ENCODE measurements around the gene KCNMA1.

Gene KCNMA1

DNA sequence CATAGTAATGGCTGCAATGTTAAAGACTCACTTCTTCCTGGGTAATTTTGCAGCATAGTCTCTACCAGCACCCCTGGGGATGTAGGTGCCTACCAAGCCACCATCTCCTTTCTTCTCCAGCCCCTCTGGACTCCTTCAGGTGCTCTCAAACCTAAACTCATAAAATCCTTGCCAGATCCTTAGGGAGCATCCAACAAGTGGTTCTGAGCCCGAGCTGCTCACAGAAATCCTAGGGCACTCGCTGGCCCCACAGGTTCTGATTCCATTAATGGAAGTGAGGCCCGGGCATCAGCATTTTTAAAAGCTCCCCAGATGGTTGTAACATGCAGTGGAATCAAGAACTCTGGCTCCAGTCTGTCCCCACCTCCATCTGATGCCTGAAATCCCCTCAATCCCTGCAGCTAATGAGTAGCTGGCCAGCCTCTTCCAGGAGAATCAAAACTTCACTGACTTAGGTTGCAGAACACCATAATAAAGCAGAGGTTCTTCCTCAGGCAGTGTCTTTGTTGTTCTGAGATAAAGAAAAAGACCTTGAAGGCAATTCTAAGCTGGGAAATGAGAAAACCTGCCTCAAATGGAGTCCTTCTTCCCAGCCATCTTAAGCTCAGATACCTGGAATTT is 336.8 kb downstream of the KCNMA1 start:
- TF ChIP-seq YY1 (IDR thresholded peaks at IDR 0.05; ENCODE audit: insufficient read depth, insufficient read length) (no peak), SUZ12 (IDR thresholded peaks at IDR 0.05; ENCODE audit: extremely low read depth, insufficient read depth, insufficient read length) (no peak), ZNF274 (IDR thresholded peaks at IDR 0.05; ENCODE audit: low read depth, low read length) (no peak)
- H3K9me3 ChIP-seq (ENCODE audit: insufficient read depth, low read length) = no peaks in the 10 kb centered on the region
- DNase-seq (ENCODE audit: low read depth, low spot score) = no peak
- no peak overlapping the region for H3K9ac ChIP-seq (ENCODE audit: insufficient read length, low read depth)
- no peaks in the 10 kb centered on the region for H3K4me1 ChIP-seq (ENCODE audit: insufficient read depth, insufficient read length)
- no peaks in the 10 kb centered on the region for H3K27me3 ChIP-seq (ENCODE audit: insufficient read depth, insufficient read length)
- H3K4me3 ChIP-seq (ENCODE audit: insufficient read length, low read depth) = no peak overlapping the region
- H3K36me3 ChIP-seq (ENCODE audit: insufficient read depth, insufficient read length, low read length) = no peaks in the 10 kb centered on the region

DNA sequence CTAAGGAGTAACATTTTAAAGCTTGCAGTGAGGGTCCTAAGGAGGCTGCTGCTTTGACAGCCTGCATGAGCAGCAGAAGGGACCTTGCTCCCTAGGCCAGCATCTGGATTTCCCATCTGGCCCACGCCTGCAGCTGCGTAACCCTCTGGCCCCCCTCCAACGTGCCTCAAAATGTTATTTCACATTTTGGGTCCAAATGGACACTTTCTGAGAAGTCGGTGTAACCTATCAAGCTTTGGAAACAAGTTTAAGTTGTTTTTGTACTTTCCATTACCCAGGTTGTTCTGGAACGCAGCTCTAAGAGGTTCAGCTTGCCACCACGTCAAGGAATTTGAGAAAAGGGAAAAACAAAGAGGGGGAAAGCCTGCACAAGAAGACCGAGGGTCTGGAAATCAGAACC is 338.3 kb downstream of the KCNMA1 start:
- Histone ChIP-seq H3K9ac (ENCODE audit: insufficient read length, low read depth) (no peak overlapping the region), H3K4me1 (ENCODE audit: insufficient read depth, insufficient read length) (no peaks in the 10 kb centered on the region), H3K9me3 (ENCODE audit: insufficient read depth, low read length) (no peaks in the 10 kb centered on the region), H3K36me3 (ENCODE audit: insufficient read depth, insufficient read length, low read length) (no peaks in the 10 kb centered on the region), H3K4me3 (ENCODE audit: insufficient read length, low read depth) (no peak overlapping the region), H3K27me3 (ENCODE audit: insufficient read depth, insufficient read length) (no peaks in the 10 kb centered on the region)
- no peak for DNase-seq (ENCODE audit: low read depth, low spot score)
- no peak for TF ChIP-seq YY1 (IDR thresholded peaks at IDR 0.05; ENCODE audit: insufficient read depth, insufficient read length)
- no peak for TF ChIP-seq ZNF274 (IDR thresholded peaks at IDR 0.05; ENCODE audit: low read depth, low read length)

DNA sequence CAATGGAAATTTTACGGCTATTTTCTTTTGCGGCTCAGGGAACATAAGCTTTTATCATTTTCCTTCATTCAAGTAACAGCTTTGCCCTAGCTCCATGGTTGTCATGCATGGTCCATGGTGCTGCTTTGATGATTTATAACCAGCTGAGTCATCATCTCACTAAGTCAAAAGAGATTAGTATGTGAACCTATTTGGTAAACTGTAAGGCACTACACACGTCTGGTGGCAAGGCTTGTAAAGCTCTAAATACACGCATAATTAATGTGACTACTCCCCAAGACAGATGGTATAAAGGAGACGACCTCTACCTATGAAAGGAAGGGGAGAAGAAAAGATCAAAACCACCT is 340.2 kb downstream of the KCNMA1 start:
- Histone ChIP-seq H3K36me3 (ENCODE audit: insufficient read depth, insufficient read length, low read length) (no peaks in the 10 kb centered on the region), H3K4me1 (ENCODE audit: insufficient read depth, insufficient read length) (no peaks in the 10 kb centered on the region), H3K27me3 (ENCODE audit: insufficient read depth, insufficient read length) (no peaks in the 10 kb centered on the region), H3K4me3 (ENCODE audit: insufficient read length, low read depth) (no peak overlapping the region), H3K9ac (ENCODE audit: insufficient read length, low read depth) (no peak overlapping the region), H3K9me3 (ENCODE audit: insufficient read depth, low read length) (no peaks in the 10 kb centered on the region)
- no peak for DNase-seq (ENCODE audit: low read depth, low spot score)
- TF ChIP-seq ZNF274 (IDR thresholded peaks at IDR 0.05; ENCODE audit: low read depth, low read length) (no peak), SUZ12 (IDR thresholded peaks at IDR 0.05; ENCODE audit: extremely low read depth, insufficient read depth, insufficient read length) (no peak), YY1 (IDR thresholded peaks at IDR 0.05; ENCODE audit: insufficient read depth, insufficient read length) (no peak)

DNA sequence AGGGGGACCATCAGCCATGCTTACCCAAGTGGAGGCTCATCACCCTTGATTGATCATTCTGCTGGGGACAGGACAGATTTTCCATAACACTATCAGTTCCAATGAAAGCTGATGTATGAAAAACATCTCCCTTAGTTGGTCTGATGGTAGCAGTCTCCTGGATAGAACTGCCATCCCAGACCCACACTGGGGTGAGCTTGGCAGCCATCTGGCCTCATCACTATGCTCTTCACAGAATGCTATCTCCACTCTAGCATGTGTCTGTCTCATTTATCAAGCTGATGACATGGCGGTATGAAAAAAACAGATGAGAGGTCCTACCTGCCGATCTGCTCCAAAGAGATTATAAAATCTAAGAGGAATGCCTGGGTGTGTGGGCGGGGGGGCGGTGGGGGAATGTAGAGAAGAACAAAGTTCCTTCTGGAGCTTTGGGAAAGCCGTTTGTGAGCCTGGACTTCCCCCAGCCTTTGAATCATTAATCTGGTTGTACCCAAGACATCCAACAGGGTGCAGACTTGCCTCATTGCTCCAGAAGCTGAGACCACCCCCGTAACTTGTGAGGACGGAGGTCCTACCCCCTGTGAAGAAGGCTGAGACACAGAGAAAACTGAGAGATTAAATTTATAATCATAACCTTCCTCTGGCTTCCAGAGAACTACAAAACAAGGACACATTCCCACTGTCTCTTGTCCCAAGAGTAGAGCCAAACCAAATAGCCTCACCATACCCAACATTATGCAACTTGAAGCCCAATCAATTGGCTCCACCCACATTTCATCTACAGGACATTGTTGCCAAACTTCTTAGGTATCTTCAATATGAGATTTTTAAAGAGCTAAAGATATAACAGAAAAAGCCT is 340.8 kb downstream of the KCNMA1 start:
- Histone ChIP-seq H3K9me3 (ENCODE audit: insufficient read depth, low read length) (no peaks in the 10 kb centered on the region), H3K36me3 (ENCODE audit: insufficient read depth, insufficient read length, low read length) (no peaks in the 10 kb centered on the region), H3K4me1 (ENCODE audit: insufficient read depth, insufficient read length) (no peaks in the 10 kb centered on the region), H3K27me3 (ENCODE audit: insufficient read depth, insufficient read length) (no peaks in the 10 kb centered on the region), H3K4me3 (ENCODE audit: insufficient read length, low read depth) (no peak overlapping the region), H3K9ac (ENCODE audit: insufficient read length, low read depth) (no peak overlapping the region)
- TF ChIP-seq YY1 (IDR thresholded peaks at IDR 0.05; ENCODE audit: insufficient read depth, insufficient read length) (no peak), SUZ12 (IDR thresholded peaks at IDR 0.05; ENCODE audit: extremely low read depth, insufficient read depth, insufficient read length) (no peak), ZNF274 (IDR thresholded peaks at IDR 0.05; ENCODE audit: low read depth, low read length) (no peak)
- no peak for DNase-seq (ENCODE audit: low read depth, low spot score)

DNA sequence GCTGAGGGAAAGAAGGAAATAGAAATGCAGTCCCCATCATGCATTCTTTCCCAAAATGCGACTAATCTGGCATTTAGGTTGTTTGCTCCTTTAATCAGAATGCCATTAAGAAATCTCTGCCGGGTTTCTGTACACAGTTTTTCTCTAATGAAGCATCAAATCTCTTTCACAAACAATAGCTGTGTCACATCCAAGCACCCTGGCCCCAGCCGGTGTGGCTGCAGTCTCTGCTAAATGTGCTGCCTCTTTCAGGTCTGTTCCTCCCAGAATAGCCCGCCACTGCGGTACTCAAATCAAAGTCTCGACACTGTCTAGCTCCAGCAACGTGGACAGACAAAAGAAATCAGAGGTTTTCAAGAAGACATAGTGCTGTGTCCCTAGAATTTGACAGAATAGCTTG is 343.8 kb downstream of the KCNMA1 start:
- no peak for DNase-seq (ENCODE audit: low read depth, low spot score)
- Histone ChIP-seq H3K9me3 (ENCODE audit: insufficient read depth, low read length) (no peaks in the 10 kb centered on the region), H3K4me3 (ENCODE audit: insufficient read length, low read depth) (no peak overlapping the region), H3K9ac (ENCODE audit: insufficient read length, low read depth) (no peak overlapping the region), H3K27me3 (ENCODE audit: insufficient read depth, insufficient read length) (no peaks in the 10 kb centered on the region), H3K36me3 (ENCODE audit: insufficient read depth, insufficient read length, low read length) (no peaks in the 10 kb centered on the region), H3K4me1 (ENCODE audit: insufficient read depth, insufficient read length) (no peaks in the 10 kb centered on the region)
- TF ChIP-seq ZNF274 (IDR thresholded peaks at IDR 0.05; ENCODE audit: low read depth, low read length) = no peak
- TF ChIP-seq SUZ12 (IDR thresholded peaks at IDR 0.05; ENCODE audit: extremely low read depth, insufficient read depth, insufficient read length) = no peak
- no peak for TF ChIP-seq YY1 (IDR thresholded peaks at IDR 0.05; ENCODE audit: insufficient read depth, insufficient read length)

DNA sequence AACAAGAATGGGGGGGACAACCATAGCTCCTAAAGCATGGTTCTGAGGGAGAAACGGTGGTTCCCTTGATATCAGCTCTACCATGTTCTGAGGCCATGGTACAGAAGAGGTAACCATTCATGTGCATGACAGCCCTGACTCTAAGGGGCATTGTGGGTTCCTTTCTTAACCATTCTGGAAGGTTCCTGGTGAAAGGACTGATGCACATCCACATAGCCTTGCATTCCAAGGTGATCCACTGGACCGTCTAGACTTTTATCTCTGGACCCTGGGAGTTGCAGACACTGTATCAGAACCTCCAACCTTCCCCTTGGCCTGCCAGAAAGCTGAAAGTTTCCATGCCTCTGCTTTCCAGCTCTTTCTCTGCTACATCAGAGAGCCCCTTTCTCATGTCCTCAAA is 344.3 kb downstream of the KCNMA1 start:
- no peak overlapping the region for H3K4me3 ChIP-seq (ENCODE audit: insufficient read length, low read depth)
- no peaks in the 10 kb centered on the region for H3K9me3 ChIP-seq (ENCODE audit: insufficient read depth, low read length)
- TF ChIP-seq ZNF274 (IDR thresholded peaks at IDR 0.05; ENCODE audit: low read depth, low read length) = no peak
- no peak for DNase-seq (ENCODE audit: low read depth, low spot score)
- no peaks in the 10 kb centered on the region for H3K27me3 ChIP-seq (ENCODE audit: insufficient read depth, insufficient read length)
- no peaks in the 10 kb centered on the region for H3K4me1 ChIP-seq (ENCODE audit: insufficient read depth, insufficient read length)
- no peak overlapping the region for H3K9ac ChIP-seq (ENCODE audit: insufficient read length, low read depth)
- no peaks in the 10 kb centered on the region for H3K36me3 ChIP-seq (ENCODE audit: insufficient read depth, insufficient read length, low read length)

DNA sequence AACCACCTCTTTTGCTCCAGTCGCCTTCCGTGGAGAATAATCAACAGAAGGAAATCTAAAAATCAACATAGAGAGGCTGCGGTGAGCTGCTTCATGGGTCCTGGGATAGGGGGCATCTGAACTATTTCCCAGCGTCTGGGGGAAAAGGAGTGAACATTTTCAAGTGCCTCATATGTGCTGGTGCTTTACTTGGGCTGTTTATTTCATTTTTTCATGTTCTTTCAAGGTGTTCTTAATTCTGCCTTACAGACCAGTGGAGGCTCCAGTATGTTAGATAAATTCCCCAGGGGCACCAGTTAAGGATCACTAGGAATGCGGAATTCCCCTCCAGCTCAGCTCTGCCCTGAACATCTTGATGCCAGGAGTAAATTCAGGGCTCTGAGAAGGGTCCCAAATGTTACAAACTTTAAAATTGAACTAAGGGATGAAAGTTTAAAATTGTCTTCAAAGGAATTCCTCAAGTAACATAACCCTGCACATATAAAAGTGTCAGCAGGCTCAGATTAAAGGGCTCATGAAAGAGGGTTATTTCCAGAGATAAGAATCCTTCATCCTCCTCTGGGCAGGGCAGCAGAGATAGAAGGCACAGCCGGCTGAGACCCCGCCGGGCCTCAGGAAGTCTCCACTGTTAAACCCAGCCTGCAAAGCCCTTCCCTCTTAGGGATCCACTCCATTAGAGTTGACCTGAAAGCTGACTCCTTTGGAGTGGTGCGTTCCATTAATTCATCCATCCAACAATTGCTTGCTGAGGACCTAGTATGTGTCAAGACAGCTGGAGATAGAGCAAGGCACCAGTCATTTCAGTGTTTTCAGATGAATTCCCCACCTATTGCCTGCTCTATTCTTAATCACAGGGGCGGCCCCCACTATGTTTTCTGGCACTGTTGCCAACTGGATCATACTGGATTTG is 345.8 kb downstream of the KCNMA1 start:
- TF ChIP-seq ZNF274 (IDR thresholded peaks at IDR 0.05; ENCODE audit: low read depth, low read length) (no peak), SUZ12 (IDR thresholded peaks at IDR 0.05; ENCODE audit: extremely low read depth, insufficient read depth, insufficient read length) (no peak), YY1 (IDR thresholded peaks at IDR 0.05; ENCODE audit: insufficient read depth, insufficient read length) (no peak)
- no peaks in the 10 kb centered on the region for H3K36me3 ChIP-seq (ENCODE audit: insufficient read depth, insufficient read length, low read length)
- no peaks in the 10 kb centered on the region for H3K27me3 ChIP-seq (ENCODE audit: insufficient read depth, insufficient read length)
- no peaks in the 10 kb centered on the region for H3K9me3 ChIP-seq (ENCODE audit: insufficient read depth, low read length)
- no peak overlapping the region for H3K9ac ChIP-seq (ENCODE audit: insufficient read length, low read depth)
- peaks cover 2% of the 10 kb centered on the region for H3K4me1 ChIP-seq (ENCODE audit: insufficient read depth, insufficient read length)
- H3K4me3 ChIP-seq (ENCODE audit: insufficient read length, low read depth) = no peak overlapping the region
- no peak for DNase-seq (ENCODE audit: low read depth, low spot score)

All from NT2/D1 (cell line).